Kidney (tissue), 14 donors: ENCODE measurements around the gene RPL22. TPM values are rescaled to one million over a fixed set of nuclear protein-coding genes. Genes with fewer than 3 reads are reported as not detected.

Source experiments
- DNase-seq, 5 donors: peaks; one replicate each; pipeline ENCODE4 v3.0.0-alpha.2; 2013 to 2020
- FAIRE-seq: peaks from 2 replicates; lab custom pipeline; 2012; peaks lifted over from hg19 to GRCh38; lab: Jason Lieb, UNC
- H3K27ac ChIP-seq, 2 donors: one replicate each; pipeline ENCODE4 v1.7.0; 2013; ENCODE audit warnings: low read depth in 2 of 2, low read length in 2 of 2, inconsistent platforms in 1 of 2
- H3K27me3 ChIP-seq: one replicate; pipeline ENCODE4 v1.7.1; 2013; ENCODE audit warnings: low read length, inconsistent platforms; ENCODE audit not compliant: control insufficient read depth, insufficient read depth
- H3K36me3 ChIP-seq, 3 donors: one replicate each; pipeline versions ENCODE4 v1.7.0 to v1.7.1; 2013; ENCODE audit warnings: low read length in 3 of 3, control low read depth in 1 of 3, inconsistent platforms in 1 of 3; ENCODE audit not compliant: insufficient read depth in 3 of 3, control insufficient read depth in 2 of 3
- H3K4me1 ChIP-seq, 3 donors: one replicate each; pipeline versions ENCODE4 v1.7.0 to v1.7.1; 2013; ENCODE audit warnings: low read length in 3 of 3, inconsistent platforms in 1 of 3, low read depth in 1 of 3; ENCODE audit not compliant: control insufficient read depth in 2 of 3, insufficient read depth in 2 of 3
- H3K4me3 ChIP-seq, 3 donors: one replicate each; pipeline versions ENCODE4 v1.7.0 to v1.8.1; 2013; ENCODE audit warnings: low read length in 3 of 3, control low read depth in 1 of 3, inconsistent platforms in 1 of 3
- H3K9ac ChIP-seq, 3 donors: one replicate each; pipeline versions ENCODE4 v1.7.0 to v1.7.1; 2013; ENCODE audit warnings: low read length in 3 of 3, control low read depth in 1 of 3, inconsistent platforms in 1 of 3
- H3K9me3 ChIP-seq, 3 donors: one replicate each; pipeline versions ENCODE4 v1.7.0 to v1.7.1; 2013; ENCODE audit warnings: low read length in 3 of 3, control low read depth in 1 of 3, inconsistent platforms in 1 of 3; ENCODE audit not compliant: control insufficient read depth in 2 of 3, insufficient read depth in 1 of 3
- intact Hi-C: fragments of 100-400 bp; cut with DNase I; formaldehyde crosslinking; loops from one replicate; pipeline ENCODE4 v1.11.1; 2022
- polyA plus RNA-seq: library from polyadenylated mRNA; stranded (reverse); fragments of 350-450 nt; fragmentation: Illumina TruSeq; extraction: RNeasy Lipid Tissue Mini Kit (QIAGEN cat#74804); gene quantifications from one replicate; pipeline ENCODE4 v1.2.3, GENCODE V29; 2014; ENCODE audit warnings: low read depth, low replicate concordance; ENCODE audit not compliant: insufficient read depth
- total RNA-seq: library from RNA; stranded (reverse); fragmentation: NEBNext Ultra II Directional; extraction: Animal tissue kit (Norgen Biotek cat#: 25700); gene quantifications from one replicate; pipeline ENCODE4 v1.2.1, GENCODE V29; 2021
- TF ChIP-seq, protein P1 (sequence below): IDR thresholded peaks from 3 replicates; pipeline ENCODE4 v1.5.1; 2012; ENCODE audit warnings: mild to moderate bottlenecking, moderate library complexity, borderline replicate concordance; ENCODE audit not compliant: insufficient read depth; ENCODE audit errors: extremely low read depth
- donor health status: control.
- donor health status: control.
- donor health status: control.
- donor health status: control.
- donor health status: control.
- donor health status: DM: yes; HTN: yes; CAD: no.
- donor health status: Normal renal cell carcinoma (clear cell type).

The RPL22 gene
- total and polyA plus RNA-seq, 2 donors from 2014 or later: 377 to 605 TPM

GRCh38 chr1:6180268-6180706 lies 19.1 kb downstream of the RPL22 start, which contains the start of gene CHD5:
CHD5 (minus strand) TSS chr1:6180321; CDS start chr1:6180023, 298 bp downstream.
- TF ChIP-seq, protein P1, sequence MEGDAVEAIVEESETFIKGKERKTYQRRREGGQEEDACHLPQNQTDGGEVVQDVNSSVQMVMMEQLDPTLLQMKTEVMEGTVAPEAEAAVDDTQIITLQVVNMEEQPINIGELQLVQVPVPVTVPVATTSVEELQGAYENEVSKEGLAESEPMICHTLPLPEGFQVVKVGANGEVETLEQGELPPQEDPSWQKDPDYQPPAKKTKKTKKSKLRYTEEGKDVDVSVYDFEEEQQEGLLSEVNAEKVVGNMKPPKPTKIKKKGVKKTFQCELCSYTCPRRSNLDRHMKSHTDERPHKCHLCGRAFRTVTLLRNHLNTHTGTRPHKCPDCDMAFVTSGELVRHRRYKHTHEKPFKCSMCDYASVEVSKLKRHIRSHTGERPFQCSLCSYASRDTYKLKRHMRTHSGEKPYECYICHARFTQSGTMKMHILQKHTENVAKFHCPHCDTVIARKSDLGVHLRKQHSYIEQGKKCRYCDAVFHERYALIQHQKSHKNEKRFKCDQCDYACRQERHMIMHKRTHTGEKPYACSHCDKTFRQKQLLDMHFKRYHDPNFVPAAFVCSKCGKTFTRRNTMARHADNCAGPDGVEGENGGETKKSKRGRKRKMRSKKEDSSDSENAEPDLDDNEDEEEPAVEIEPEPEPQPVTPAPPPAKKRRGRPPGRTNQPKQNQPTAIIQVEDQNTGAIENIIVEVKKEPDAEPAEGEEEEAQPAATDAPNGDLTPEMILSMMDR: no peak
- Histone ChIP-seq H3K9me3 (no peaks in the 10 kb centered on the region), H3K27me3 (peaks cover 33% of the 10 kb centered on the region), H3K4me3 (no peak within 1 kb of the TSS), H3K4me1 (peaks cover 0 to 6% (median 0%) of the 10 kb centered on the region in 3 donors), H3K27ac (no peak within 1 kb of the TSS), H3K9ac (no peak within 1 kb of the TSS), H3K36me3 (no peaks in the 10 kb centered on the region)
- intact Hi-C loops: no loop called here
- DNase-seq (peak in 1 of 5 donors; percentile 73), FAIRE-seq (no peak)

- no peak overlapping the region for H3K4me3 ChIP-seq
- H3K36me3 ChIP-seq: no peaks in the 10 kb centered on the region
- H3K9me3 ChIP-seq: peaks cover 0 to 2% (median 0%) of the 10 kb centered on the region in 3 donors
- no peak overlapping the region for H3K27ac ChIP-seq
- H3K4me1 ChIP-seq: peaks cover 0 to 6% (median 0%) of the 10 kb centered on the region in 3 donors
- intact Hi-C loops: no loop called here
- DNase-seq (peak in 1 of 5 donors; percentile 57), FAIRE-seq (no peak)
- H3K9ac ChIP-seq: no peak overlapping the region
- TF ChIP-seq, protein P1: no peak
- peaks cover 34% of the 10 kb centered on the region for H3K27me3 ChIP-seq
Observed at GRCh38 chr1:6179564-6180175, 19.7 kb downstream of the RPL22 start.

DNA sequence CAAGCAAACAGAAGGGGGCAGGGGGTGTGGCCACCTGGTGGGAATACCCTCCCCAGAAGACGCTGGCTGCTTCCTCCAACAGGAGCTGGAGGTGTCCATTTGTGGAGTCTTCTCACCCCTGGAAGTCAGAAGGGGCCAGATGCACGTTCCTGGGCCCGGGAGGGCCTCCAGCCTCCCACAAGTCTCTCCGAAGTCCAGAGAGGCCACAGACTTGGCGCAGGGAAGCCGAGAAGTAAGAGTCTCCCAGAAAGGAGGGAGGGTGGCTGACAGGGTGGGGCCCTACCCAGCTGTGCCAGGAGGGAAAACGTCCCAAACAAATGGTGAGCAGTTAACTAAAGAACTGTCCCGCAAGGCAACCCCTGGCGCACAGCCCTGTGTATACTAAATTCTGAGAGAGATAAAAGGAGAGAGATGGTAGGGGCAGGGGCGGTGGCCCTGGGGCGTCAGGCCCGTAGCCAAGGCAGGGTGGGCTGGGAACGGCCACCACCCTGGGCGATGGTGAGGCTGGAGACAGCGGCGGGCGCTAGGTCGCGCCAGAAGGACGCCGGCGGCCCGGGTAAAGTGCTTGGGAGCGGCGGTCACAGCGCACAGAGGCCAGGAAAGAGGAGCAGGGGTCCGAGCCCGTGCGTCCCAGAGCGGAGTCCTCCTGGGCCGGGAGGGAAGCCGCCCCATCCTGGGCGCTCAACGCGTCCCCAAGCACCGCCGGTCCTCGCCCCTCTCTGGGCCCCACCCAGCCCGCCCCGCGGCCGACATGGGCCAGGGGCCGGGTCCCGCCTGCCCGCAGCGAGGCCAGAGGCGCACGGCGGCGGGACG lies 20.4 kb downstream of the RPL22 start:
- peaks cover 0 to 6% (median 0%) of the 10 kb centered on the region in 3 donors for H3K4me1 ChIP-seq
- TF ChIP-seq, protein P1: no peak
- FAIRE-seq: no peak
- no peaks in the 10 kb centered on the region for H3K36me3 ChIP-seq
- no peak overlapping the region for H3K27ac ChIP-seq
- no peak overlapping the region for H3K9ac ChIP-seq
- DNase-seq: peak in 1 of 5 donors; percentile 68
- H3K27me3 ChIP-seq: peaks cover 34% of the 10 kb centered on the region
- no peak overlapping the region for H3K4me3 ChIP-seq
- intact Hi-C loops: no loop called here
- H3K9me3 ChIP-seq: peaks cover 0 to 2% (median 0%) of the 10 kb centered on the region in 3 donors
